ENCODE data around the gene NAV3. TPM values are rescaled to one million over a fixed set of nuclear protein-coding genes. Genes with fewer than 3 reads are reported as not detected.

The NAV3 gene
- total RNA-seq, 1 donor from 2014 or later = 16.2 TPM

DNA sequence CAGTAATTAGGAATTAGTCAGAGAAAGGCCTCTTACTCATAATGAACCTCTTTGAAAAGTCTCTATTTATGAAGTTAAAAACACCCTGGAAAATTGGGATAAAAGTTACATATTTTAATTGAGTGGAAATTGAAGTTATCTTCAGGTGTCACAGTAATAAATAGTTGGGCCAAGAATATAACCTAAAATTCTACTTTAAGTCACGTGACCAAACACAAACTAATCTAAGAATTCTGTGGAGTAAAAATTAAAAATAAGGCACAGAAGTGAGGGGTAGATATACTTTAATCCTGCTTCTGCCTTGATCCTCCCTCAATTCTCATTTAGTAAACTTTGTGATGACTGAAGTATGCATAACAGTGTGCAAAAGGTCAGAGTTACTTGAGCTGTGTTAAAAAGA lies 226.4 kb downstream of the NAV3 start:
- Histone ChIP-seq H3K4me3 (no peak overlapping the region), H3K36me3 (no peaks in the 10 kb centered on the region), H3K4me1 (no peaks in the 10 kb centered on the region), H3K27me3 (no peaks in the 10 kb centered on the region), H3K27ac (no peak overlapping the region), H3K9me3 (no peaks in the 10 kb centered on the region)
- TF ChIP-seq POLR2AphosphoS5 (IDR thresholded peaks at IDR 0.05; ENCODE audit: insufficient read depth in 1 of 2, low read depth in 1 of 2) (no peak), POLR2A (IDR thresholded peaks at IDR 0.05) (no peak)
- TF ChIP-seq, protein P1, sequence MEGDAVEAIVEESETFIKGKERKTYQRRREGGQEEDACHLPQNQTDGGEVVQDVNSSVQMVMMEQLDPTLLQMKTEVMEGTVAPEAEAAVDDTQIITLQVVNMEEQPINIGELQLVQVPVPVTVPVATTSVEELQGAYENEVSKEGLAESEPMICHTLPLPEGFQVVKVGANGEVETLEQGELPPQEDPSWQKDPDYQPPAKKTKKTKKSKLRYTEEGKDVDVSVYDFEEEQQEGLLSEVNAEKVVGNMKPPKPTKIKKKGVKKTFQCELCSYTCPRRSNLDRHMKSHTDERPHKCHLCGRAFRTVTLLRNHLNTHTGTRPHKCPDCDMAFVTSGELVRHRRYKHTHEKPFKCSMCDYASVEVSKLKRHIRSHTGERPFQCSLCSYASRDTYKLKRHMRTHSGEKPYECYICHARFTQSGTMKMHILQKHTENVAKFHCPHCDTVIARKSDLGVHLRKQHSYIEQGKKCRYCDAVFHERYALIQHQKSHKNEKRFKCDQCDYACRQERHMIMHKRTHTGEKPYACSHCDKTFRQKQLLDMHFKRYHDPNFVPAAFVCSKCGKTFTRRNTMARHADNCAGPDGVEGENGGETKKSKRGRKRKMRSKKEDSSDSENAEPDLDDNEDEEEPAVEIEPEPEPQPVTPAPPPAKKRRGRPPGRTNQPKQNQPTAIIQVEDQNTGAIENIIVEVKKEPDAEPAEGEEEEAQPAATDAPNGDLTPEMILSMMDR (IDR thresholded peaks at IDR 0.05) = no peak
- intact Hi-C loops (cut with DNase I) = no loop called here
- DNase-seq (ENCODE audit: extremely low spot score in 2 of 2) = no peak

DNA sequence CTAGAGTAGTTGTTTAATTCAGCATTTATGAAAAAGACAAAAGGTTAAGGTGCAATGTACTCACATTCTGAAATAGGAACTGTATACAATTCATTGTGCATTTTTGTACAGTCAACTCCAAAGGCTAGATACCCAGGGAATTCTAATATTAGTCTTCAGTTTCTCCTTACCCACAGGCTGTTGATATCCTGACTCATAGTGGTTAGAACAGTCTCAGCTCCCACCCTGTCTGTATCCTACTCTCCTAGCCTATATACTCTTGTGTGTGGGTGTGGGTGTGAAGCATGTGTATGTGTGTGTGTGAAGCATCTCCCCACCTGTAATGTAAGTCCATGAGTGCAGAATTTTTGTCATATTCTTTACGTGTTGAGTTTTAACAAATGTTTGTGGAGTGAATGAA lies 229.5 kb downstream of the NAV3 start:
- H3K27me3 ChIP-seq = no peaks in the 10 kb centered on the region
- intact Hi-C loops (cut with DNase I) = no loop called here
- DNase-seq (ENCODE audit: extremely low spot score in 2 of 2) = no peak
- no peak overlapping the region for H3K4me3 ChIP-seq
- no peaks in the 10 kb centered on the region for H3K9me3 ChIP-seq
- H3K36me3 ChIP-seq = no peaks in the 10 kb centered on the region
- TF ChIP-seq POLR2A (IDR thresholded peaks at IDR 0.05) (no peak), POLR2AphosphoS5 (IDR thresholded peaks at IDR 0.05; ENCODE audit: insufficient read depth in 1 of 2, low read depth in 1 of 2) (no peak)
- TF ChIP-seq, protein P1 (IDR thresholded peaks at IDR 0.05) = no peak
- no peak overlapping the region for H3K27ac ChIP-seq
- no peaks in the 10 kb centered on the region for H3K4me1 ChIP-seq

DNA sequence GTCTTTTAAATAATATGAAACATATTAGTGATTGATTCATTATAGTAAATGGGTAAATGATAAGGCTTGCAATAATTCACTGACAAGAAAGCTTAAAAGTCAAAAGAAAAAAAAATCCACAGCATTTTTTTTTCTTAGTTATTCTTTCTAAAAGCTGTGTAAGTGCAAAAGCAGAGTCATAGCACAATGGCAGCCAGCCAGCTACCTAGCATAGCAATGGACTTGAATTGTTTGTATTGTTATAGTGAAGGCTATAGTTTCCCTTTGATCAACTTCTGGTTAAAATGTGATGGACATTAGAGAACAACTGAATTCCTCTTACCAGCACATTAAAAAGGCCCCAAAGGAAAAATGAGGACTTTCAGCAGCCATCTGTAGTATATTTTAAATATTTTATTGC lies 232.1 kb downstream of the NAV3 start:
- H3K27me3 ChIP-seq = no peaks in the 10 kb centered on the region
- no peak for TF ChIP-seq POLR2A (IDR thresholded peaks at IDR 0.05)
- TF ChIP-seq POLR2AphosphoS5 (IDR thresholded peaks at IDR 0.05; ENCODE audit: insufficient read depth in 1 of 2, low read depth in 1 of 2) = no peak
- TF ChIP-seq, protein P1 (IDR thresholded peaks at IDR 0.05) = no peak
- H3K27ac ChIP-seq = no peak overlapping the region
- no peaks in the 10 kb centered on the region for H3K9me3 ChIP-seq
- intact Hi-C loops (cut with DNase I) = no loop called here
- no peaks in the 10 kb centered on the region for H3K4me1 ChIP-seq
- DNase-seq (ENCODE audit: extremely low spot score in 2 of 2) = no peak
- no peak overlapping the region for H3K4me3 ChIP-seq
- H3K36me3 ChIP-seq = no peaks in the 10 kb centered on the region

DNA sequence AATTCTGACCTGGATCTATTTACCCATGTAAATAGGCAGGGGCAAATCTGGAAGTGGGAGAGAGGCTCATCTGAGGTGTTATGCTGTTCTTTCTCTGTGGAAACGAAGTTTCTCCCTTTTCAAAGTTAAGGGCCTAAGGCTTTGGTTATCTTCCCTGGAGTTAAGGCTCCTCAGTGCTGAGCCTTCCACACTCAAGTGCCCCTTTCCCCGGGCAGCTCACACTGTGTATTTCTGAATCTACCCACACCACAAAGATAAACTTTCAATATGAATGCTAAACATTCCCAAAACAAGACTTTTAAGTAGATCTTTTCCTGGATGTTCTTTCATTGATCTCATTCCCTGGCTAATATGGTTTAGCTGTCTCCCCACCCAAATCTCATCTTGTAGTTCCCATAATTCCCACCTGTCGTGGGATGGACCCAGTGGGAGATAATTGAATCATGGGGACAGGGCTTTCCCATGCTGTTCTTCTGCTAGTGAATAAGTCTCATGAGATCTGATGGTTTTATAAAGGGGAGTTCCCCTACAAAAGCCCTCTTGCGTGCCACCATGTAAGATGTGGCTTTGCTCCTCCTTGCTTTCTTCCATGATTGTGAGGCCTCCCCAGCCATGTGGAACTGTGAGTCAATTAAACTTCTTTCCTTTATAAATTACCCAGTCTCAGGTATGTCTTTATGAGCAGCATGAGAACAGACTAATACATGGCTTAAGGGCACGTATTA lies 251.1 kb downstream of the NAV3 start:
- H3K27me3 ChIP-seq = no peaks in the 10 kb centered on the region
- TF ChIP-seq POLR2A (IDR thresholded peaks at IDR 0.05) = no peak
- TF ChIP-seq, protein P1 (IDR thresholded peaks at IDR 0.05) = no peak
- no peak for TF ChIP-seq POLR2AphosphoS5 (IDR thresholded peaks at IDR 0.05; ENCODE audit: insufficient read depth in 1 of 2, low read depth in 1 of 2)

DNA sequence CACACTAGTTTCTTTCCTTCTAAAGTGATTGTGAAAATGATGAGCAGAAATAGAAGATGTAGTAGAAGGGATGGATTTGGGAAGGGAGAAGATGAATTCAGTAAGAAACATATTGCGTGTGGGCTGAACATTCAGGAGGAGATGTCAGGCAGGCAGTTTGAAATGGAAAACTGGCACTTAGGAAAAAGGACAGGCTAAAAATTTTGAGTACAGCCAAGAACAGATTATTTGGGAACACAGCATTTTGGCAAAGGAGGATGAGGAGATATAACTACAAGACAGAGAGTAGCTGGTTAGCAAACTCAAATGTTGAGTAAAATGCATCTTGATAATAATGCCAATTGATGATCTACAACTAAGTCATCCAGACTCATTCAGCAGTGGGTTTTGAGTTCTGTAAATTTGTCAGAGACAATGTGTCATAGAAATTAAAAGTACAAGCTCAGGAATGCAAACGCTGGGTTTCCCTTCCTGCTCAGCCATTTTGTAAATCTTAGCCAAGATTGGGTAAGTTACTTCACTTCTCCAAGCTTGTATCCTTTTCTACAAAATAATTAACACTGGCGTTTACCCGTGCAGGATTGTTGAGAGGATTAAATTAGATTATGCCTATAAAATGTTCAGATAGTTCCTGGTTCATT lies 255.0 kb downstream of the NAV3 start:
- Histone ChIP-seq H3K36me3 (no peaks in the 10 kb centered on the region), H3K27me3 (no peaks in the 10 kb centered on the region), H3K4me1 (no peaks in the 10 kb centered on the region), H3K27ac (no peak overlapping the region), H3K4me3 (no peak overlapping the region), H3K9me3 (no peaks in the 10 kb centered on the region)
- TF ChIP-seq POLR2A (IDR thresholded peaks at IDR 0.05) (no peak), POLR2AphosphoS5 (IDR thresholded peaks at IDR 0.05; ENCODE audit: insufficient read depth in 1 of 2, low read depth in 1 of 2) (no peak)
- TF ChIP-seq, protein P1 (IDR thresholded peaks at IDR 0.05) = no peak
- DNase-seq (ENCODE audit: extremely low spot score in 2 of 2) = no peak
- intact Hi-C loops (cut with DNase I) = no loop called here

More for the DNA sequence above, 251.1 kb downstream of the NAV3 start:
- no peak for DNase-seq (ENCODE audit: extremely low spot score in 2 of 2)
- Histone ChIP-seq H3K4me3 (no peak overlapping the region), H3K9me3 (no peaks in the 10 kb centered on the region), H3K27ac (no peak overlapping the region), H3K36me3 (no peaks in the 10 kb centered on the region), H3K4me1 (no peaks in the 10 kb centered on the region)
- intact Hi-C loops (cut with DNase I) = loop anchor here (2.0 kb wide), 1 partner anchor 45 kb away; no protein-coding TSS in a partner anchor
